VCaP (cell line): ENCODE results near the gene TNFRSF12A.

ENCODE experiments used
- H3K27ac ChIP-seq: fragments of 450-650 bp; 2 replicates; pipeline ENCODE4 v1.5.1; 2017
- TF ChIP-seq, protein P1 (sequence below): fragments of 450-650 bp; conservative IDR thresholded peaks from 2 replicates; pipeline ENCODE4 v1.5.1; 2017; ENCODE audit warnings: mild to moderate bottlenecking, moderate library complexity

Gene TNFRSF12A

DNA sequence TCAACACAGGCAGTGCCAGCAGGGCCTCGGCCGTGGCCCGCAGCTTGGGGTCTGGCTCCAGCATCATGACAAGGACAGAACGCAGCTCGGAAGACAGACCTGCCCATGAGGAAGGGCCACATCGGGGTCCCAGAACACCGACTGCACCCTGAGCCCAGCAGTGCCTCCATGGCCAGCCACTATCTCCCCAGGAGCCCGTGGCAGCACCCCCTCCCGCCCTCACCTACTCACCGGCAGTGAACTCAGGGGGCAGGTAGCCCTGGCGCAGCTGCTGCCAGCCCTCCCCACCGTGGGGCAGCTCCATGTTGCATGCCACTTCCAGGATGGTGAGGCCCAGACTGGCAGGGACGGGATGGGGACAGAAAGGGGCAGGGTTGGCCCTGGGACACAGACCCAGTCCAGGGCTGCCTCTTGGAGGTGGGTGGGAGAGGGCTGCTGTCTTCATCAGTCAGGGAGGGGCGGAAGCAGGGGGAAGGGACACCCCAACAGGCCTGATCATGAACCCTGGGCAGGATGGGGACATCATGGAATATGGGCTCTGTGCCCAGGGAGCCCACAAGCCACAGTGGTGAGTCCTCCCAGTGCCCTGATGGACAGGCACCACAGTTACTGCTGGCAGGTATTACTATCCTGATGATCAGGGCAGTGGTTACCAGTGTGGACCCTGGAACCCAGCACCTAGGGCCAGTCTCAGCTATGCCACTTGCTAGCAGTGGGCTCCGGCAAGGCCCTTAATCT lies 45.7 kb upstream of the TNFRSF12A start:
- TF ChIP-seq, protein P1, sequence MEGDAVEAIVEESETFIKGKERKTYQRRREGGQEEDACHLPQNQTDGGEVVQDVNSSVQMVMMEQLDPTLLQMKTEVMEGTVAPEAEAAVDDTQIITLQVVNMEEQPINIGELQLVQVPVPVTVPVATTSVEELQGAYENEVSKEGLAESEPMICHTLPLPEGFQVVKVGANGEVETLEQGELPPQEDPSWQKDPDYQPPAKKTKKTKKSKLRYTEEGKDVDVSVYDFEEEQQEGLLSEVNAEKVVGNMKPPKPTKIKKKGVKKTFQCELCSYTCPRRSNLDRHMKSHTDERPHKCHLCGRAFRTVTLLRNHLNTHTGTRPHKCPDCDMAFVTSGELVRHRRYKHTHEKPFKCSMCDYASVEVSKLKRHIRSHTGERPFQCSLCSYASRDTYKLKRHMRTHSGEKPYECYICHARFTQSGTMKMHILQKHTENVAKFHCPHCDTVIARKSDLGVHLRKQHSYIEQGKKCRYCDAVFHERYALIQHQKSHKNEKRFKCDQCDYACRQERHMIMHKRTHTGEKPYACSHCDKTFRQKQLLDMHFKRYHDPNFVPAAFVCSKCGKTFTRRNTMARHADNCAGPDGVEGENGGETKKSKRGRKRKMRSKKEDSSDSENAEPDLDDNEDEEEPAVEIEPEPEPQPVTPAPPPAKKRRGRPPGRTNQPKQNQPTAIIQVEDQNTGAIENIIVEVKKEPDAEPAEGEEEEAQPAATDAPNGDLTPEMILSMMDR: no peak
- H3K27ac ChIP-seq: peak overlapping the region; percentile 76

GRCh38 chr16:2975161-2975795 lies 44.9 kb upstream of the TNFRSF12A start:
- no peak overlapping the region for H3K27ac ChIP-seq
- TF ChIP-seq, protein P1: no peak

GRCh38 chr16:2976201-2976600 lies 44.0 kb upstream of the TNFRSF12A start:
- peak overlapping the region; percentile 80 for H3K27ac ChIP-seq

GRCh38 chr16:2976673-2977072 lies 43.5 kb upstream of the TNFRSF12A start:
- TF ChIP-seq, protein P1: no peak
- peak overlapping the region; percentile 80 for H3K27ac ChIP-seq

More at GRCh38 chr16:2976201-2976600, 44.0 kb upstream of the TNFRSF12A start:
- TF ChIP-seq, protein P1: no peak

GRCh38 chr16:2977440-2977839 lies 42.7 kb upstream of the TNFRSF12A start:
- TF ChIP-seq, protein P1: no peak
- H3K27ac ChIP-seq: peak overlapping the region; percentile 80

DNA sequence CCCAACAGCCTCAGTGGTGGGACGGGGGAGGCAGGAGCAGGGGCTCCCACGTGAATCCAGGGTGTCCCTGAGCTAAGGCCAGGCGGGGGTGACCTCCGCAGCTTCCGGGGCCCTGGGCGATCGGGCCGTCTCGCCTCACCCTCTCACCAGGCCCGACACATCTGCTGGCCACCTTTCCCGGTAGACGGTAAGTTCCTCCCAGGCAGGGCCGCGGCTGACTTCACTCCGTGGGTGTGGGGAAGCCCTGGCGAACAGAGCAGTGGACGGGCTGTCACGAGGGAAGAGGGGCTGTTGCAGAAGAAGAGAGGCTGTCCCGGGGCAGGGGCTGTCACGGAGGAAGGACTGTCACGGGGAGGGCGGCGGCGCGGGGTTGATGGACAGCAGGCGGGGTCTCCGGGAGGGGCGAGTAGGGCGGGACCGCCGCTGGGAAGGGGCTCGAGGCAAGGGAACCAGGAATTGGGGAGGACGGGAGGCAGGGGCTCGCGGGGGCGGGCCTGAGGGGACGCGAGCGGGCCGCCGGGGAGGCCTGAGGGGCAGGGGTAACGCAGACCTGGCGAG lies 40.4 kb upstream of the TNFRSF12A start:
- TF ChIP-seq, protein P1: no peak
- H3K27ac ChIP-seq: peak overlapping the region; percentile 75; the same call in 1 of the 2 replicates
